Ishikawa (cell line): Measurements from ENCODE around the gene CLEC3B.

ENCODE experiments used
- CEBPB ChIP-seq: IDR thresholded peaks from 2 replicates; pipeline ENCODE4 v1.6.1; 2012
- CREB1 ChIP-seq: IDR thresholded peaks from 2 replicates; pipeline ENCODE4 v1.6.1; 2012; ENCODE audit warnings: low read depth
- EGR1 ChIP-seq: IDR thresholded peaks from 2 replicates; pipeline ENCODE4 v1.6.1; 2012
- EP300 ChIP-seq: IDR thresholded peaks from 2 replicates; pipeline ENCODE4 v1.6.1; 2012; ENCODE audit warnings: borderline replicate concordance
- FOXM1 ChIP-seq: IDR thresholded peaks from 2 replicates; pipeline ENCODE4 v1.6.1; 2012; ENCODE audit warnings: low read depth, borderline replicate concordance
- NFIC ChIP-seq: IDR thresholded peaks from 2 replicates; pipeline ENCODE4 v1.6.1; 2012
- RAD21 ChIP-seq: IDR thresholded peaks from 2 replicates; pipeline ENCODE4 v1.6.1; 2012; ENCODE audit warnings: low read depth
- TAF1 ChIP-seq: IDR thresholded peaks from 2 replicates; pipeline ENCODE4 v1.6.1; 2012; ENCODE audit warnings: low read depth, mild to moderate bottlenecking
- TCF12 ChIP-seq: IDR thresholded peaks from 2 replicates; pipeline ENCODE4 v1.6.1; 2012; ENCODE audit warnings: low read depth
- TEAD4 ChIP-seq: IDR thresholded peaks from 2 replicates; pipeline ENCODE4 v1.6.1; 2012
- YY1 ChIP-seq: IDR thresholded peaks from 2 replicates; pipeline ENCODE4 v1.6.1; 2012; ENCODE audit warnings: low read depth
- ZBTB7A ChIP-seq: IDR thresholded peaks from 2 replicates; pipeline ENCODE4 v1.6.1; 2012; ENCODE audit warnings: low read depth
- TF ChIP-seq, protein P1 (sequence below): IDR thresholded peaks from 2 replicates; pipeline ENCODE4 v1.6.1; 2012; ENCODE audit warnings: low read depth, mild to moderate bottlenecking
- TF ChIP-seq, protein P2 (sequence below): IDR thresholded peaks from 2 replicates; pipeline ENCODE4 v1.6.1; 2012
- TF ChIP-seq, protein P3 (sequence below): IDR thresholded peaks from 2 replicates; pipeline ENCODE4 v1.6.1; 2012

Gene CLEC3B

DNA sequence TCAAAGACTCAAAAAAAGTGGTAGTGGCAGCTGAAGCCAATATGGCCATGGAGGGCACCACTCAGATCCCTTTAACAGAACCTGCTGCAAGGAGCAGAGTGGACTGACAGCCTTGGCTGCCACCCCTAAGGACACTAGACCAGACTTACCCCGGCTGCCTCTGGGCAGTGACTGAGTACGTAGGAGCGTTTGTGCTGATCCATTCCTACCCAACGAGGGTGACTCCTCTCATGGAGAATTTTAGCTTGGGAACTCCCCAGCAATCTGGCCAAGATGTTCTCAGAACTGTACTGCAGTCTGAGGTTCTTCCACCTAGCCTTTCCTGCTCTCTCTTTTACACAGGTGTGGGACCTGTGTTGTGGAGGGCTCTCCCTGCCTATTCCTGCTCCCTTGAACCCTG lies 22.1 kb downstream of the CLEC3B start:
- TF ChIP-seq TCF12 (no peak), ZBTB7A (no peak), EP300 (no peak), CREB1 (no peak), EGR1 (no peak), FOXM1 (no peak), CEBPB (no peak), TAF1 (no peak)
- TF ChIP-seq, protein P1, sequence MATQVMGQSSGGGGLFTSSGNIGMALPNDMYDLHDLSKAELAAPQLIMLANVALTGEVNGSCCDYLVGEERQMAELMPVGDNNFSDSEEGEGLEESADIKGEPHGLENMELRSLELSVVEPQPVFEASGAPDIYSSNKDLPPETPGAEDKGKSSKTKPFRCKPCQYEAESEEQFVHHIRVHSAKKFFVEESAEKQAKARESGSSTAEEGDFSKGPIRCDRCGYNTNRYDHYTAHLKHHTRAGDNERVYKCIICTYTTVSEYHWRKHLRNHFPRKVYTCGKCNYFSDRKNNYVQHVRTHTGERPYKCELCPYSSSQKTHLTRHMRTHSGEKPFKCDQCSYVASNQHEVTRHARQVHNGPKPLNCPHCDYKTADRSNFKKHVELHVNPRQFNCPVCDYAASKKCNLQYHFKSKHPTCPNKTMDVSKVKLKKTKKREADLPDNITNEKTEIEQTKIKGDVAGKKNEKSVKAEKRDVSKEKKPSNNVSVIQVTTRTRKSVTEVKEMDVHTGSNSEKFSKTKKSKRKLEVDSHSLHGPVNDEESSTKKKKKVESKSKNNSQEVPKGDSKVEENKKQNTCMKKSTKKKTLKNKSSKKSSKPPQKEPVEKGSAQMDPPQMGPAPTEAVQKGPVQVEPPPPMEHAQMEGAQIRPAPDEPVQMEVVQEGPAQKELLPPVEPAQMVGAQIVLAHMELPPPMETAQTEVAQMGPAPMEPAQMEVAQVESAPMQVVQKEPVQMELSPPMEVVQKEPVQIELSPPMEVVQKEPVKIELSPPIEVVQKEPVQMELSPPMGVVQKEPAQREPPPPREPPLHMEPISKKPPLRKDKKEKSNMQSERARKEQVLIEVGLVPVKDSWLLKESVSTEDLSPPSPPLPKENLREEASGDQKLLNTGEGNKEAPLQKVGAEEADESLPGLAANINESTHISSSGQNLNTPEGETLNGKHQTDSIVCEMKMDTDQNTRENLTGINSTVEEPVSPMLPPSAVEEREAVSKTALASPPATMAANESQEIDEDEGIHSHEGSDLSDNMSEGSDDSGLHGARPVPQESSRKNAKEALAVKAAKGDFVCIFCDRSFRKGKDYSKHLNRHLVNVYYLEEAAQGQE: no peak

DNA sequence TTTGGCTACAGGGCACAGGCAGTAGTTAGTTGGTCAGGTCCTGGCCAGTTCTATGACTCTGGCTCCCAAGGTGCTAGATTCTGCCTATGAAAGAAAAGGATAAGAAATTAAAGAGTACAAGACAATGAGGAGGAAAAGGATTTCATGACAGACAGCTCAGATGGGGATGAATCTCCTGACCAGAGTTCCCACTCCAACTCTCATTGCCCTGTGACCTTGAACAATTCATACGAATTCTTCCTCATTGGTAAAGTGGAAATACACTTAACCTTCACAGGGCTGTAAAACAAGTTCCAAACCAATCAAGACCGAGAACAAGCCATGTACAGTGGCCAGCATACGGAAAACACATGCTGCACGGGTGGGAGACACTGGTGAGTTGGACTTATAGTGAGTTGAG lies 23.7 kb downstream of the CLEC3B start:
- TF ChIP-seq, protein P1: no peak
- no peak for TF ChIP-seq CEBPB
- TF ChIP-seq FOXM1: no peak
- TF ChIP-seq, protein P2, sequence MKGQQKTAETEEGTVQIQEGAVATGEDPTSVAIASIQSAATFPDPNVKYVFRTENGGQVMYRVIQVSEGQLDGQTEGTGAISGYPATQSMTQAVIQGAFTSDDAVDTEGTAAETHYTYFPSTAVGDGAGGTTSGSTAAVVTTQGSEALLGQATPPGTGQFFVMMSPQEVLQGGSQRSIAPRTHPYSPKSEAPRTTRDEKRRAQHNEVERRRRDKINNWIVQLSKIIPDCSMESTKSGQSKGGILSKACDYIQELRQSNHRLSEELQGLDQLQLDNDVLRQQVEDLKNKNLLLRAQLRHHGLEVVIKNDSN: no peak

DNA sequence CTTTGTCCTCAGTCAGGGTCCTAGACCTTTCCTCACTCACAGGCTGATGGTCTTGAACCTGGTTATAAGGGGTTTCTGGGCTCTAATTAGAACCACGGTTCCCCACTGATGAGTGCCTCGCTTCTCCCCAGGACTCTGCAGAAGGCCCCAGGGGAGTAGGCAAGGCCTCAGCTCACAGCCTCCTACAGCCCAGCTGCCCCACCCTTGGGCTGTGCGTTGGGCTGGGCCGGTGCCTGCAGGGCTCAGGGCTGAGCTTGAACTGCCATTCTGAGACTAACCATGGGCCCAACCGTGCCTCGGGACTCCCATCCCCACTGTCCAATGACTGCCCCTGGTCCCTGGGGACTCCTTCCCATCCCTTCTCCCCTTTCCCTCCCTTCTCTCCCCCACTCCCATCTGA lies 25.6 kb downstream of the CLEC3B start:
- TF ChIP-seq EGR1 (no peak), TEAD4 (no peak), FOXM1 (no peak), TAF1 (no peak), TCF12 (no peak), CEBPB (no peak), ZBTB7A (no peak), EP300 (no peak)
- TF ChIP-seq, protein P3, sequence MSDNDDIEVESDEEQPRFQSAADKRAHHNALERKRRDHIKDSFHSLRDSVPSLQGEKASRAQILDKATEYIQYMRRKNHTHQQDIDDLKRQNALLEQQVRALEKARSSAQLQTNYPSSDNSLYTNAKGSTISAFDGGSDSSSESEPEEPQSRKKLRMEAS: no peak

GRCh38 chr3:45054196-45054857 lies 28.2 kb downstream of the CLEC3B start:
- TF ChIP-seq, protein P2: no peak
- TF ChIP-seq, protein P1: no peak
- TF ChIP-seq CEBPB: no peak
- TF ChIP-seq NFIC: no peak
- no peak for TF ChIP-seq CREB1
- TF ChIP-seq TCF12: no peak
- TF ChIP-seq RAD21: no peak
- no peak for TF ChIP-seq ZBTB7A
- no peak for TF ChIP-seq EGR1
- TF ChIP-seq TAF1: no peak
- no peak for TF ChIP-seq EP300
- no peak for TF ChIP-seq YY1
- no peak for TF ChIP-seq FOXM1
- TF ChIP-seq TEAD4: no peak
- TF ChIP-seq, protein P3: no peak

GRCh38 chr3:45055032-45055410 lies 28.9 kb downstream of the CLEC3B start:
- TF ChIP-seq CREB1 (no peak), TAF1 (no peak)
- TF ChIP-seq, protein P1: no peak
